Measurements from ENCODE around the gene PTHLH.

- TF ChIP-seq, protein P1, sequence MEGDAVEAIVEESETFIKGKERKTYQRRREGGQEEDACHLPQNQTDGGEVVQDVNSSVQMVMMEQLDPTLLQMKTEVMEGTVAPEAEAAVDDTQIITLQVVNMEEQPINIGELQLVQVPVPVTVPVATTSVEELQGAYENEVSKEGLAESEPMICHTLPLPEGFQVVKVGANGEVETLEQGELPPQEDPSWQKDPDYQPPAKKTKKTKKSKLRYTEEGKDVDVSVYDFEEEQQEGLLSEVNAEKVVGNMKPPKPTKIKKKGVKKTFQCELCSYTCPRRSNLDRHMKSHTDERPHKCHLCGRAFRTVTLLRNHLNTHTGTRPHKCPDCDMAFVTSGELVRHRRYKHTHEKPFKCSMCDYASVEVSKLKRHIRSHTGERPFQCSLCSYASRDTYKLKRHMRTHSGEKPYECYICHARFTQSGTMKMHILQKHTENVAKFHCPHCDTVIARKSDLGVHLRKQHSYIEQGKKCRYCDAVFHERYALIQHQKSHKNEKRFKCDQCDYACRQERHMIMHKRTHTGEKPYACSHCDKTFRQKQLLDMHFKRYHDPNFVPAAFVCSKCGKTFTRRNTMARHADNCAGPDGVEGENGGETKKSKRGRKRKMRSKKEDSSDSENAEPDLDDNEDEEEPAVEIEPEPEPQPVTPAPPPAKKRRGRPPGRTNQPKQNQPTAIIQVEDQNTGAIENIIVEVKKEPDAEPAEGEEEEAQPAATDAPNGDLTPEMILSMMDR (IDR thresholded peaks at IDR 0.05), result no peak
- TF ChIP-seq POLR2A (IDR thresholded peaks at IDR 0.05), result no peak
- TF ChIP-seq EP300 (IDR thresholded peaks at IDR 0.05), result no peak
Observed at GRCh38 chr12:27975222-27976136, 2.9 kb upstream of the PTHLH start.

Data from sigmoid colon (tissue), 4 donors.